ENCODE results near the gene UAP1L1. TPM values are rescaled to one million over a fixed set of nuclear protein-coding genes. Genes with fewer than 3 reads are reported as not detected.
A peak's percentile ranks its signal among the peaks of the same experiment; 100 is the strongest.
"Not testable (repeated sequence)": the region's sequence is repeated elsewhere in the genome, so short reads cannot be mapped to it uniquely, and the experiment has no call there.

The UAP1L1 gene
- total and polyA plus RNA-seq, 5 donors from 2014 or later, result 1.3 to 14.8 (median 2.1) TPM

DNA sequence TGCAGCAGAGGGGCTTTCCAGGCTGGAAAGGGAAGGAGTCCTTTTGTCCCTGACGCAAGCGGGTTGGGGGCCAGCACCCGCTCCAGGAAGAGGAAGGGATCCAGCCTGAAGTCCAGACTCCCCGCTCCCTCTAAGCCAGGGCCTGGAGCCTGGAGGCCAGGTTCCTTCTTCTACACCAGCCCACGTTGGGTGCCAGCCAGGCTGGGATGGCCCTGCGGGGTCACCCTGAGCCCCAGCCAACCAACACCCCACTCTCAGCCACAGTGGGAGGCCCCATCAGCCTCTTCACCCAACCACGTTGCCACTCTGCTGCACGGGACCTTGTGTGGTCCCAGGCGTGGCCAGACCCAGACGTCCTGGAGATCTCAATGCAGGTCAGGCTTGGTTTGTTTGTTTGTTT lies 44.5 kb upstream of the UAP1L1 start:
- Histone ChIP-seq H3K27me3 (ENCODE audit: control insufficient read depth, insufficient read depth, low read length) (no peaks in the 10 kb centered on the region), H3K4me3 (ENCODE audit: low read depth, low read length) (peak overlapping the region; percentile 26), H3K36me3 (ENCODE audit: control insufficient read depth, insufficient read depth, low read length) (no peaks in the 10 kb centered on the region), H3K27ac (ENCODE audit: insufficient read depth, low read length, poor library complexity, severe bottlenecking) (peak overlapping the region; percentile 74), H3K9me3 (ENCODE audit: control insufficient read depth in 2 of 2, low read length in 2 of 2) (no peaks in the 10 kb centered on the region), H3K4me1 (ENCODE audit: control insufficient read depth, insufficient read depth, low read length, poor library complexity, severe bottlenecking) (peaks cover 68% of the 10 kb centered on the region)
- peak overlapping the region in 2 of 3 donors; percentile 62 to 76 for H3K27ac Mint-ChIP-seq
- no peaks in the 10 kb centered on the region for H3K36me3 Mint-ChIP-seq
- no peaks in the 10 kb centered on the region for H3K9me3 Mint-ChIP-seq
- H3K27me3 Mint-ChIP-seq, result no peaks in the 10 kb centered on the region
- DNase-seq, result peak in 1 of 3 donors; percentile 27
- no peak for ATAC-seq (ENCODE audit: low read depth in 2 of 2)
- H3K4me3 Mint-ChIP-seq, result peak overlapping the region; percentile 76 to 97 (median 88)
- peaks cover 0 to 52% (median 23%) of the 10 kb centered on the region in 4 donors for H3K4me1 Mint-ChIP-seq

DNA sequence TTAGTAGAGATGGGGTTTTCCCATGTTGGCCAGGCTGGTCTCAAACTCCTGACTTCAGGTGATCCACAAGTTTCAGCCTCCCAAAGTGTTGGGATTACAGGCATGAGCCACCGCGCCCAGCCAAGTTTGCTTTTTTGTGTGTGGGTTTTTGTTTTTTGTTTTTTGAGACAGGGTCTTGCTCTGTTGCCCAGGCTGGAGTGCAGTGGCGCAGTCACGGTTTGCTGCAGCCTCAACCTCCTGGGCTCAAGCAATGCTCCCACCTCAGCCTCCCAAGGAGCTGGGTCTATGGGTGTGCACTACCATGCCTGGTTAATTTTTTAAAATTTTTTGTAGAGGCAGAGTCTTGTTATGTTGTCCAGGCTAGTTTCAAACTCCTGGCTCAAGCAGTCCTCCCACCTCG lies 43.8 kb upstream of the UAP1L1 start:
- Histone ChIP-seq H3K27ac (ENCODE audit: insufficient read depth, low read length, poor library complexity, severe bottlenecking) (peak overlapping the region; percentile 74), H3K4me1 (ENCODE audit: control insufficient read depth, insufficient read depth, low read length, poor library complexity, severe bottlenecking) (peaks cover 67% of the 10 kb centered on the region), H3K4me3 (ENCODE audit: low read depth, low read length) (peak overlapping the region; percentile 35)
- not testable (repeated sequence) for ATAC-seq (ENCODE audit: low read depth in 2 of 2); H3K9me3 ChIP-seq (ENCODE audit: control insufficient read depth in 2 of 2, low read length in 2 of 2); H3K36me3 Mint-ChIP-seq; H3K9me3 Mint-ChIP-seq; DNase-seq; H3K36me3 ChIP-seq (ENCODE audit: control insufficient read depth, insufficient read depth, low read length); H3K27me3 ChIP-seq (ENCODE audit: control insufficient read depth, insufficient read depth, low read length); H3K27me3 Mint-ChIP-seq
- Mint-ChIP-seq H3K4me1 (peaks cover 0 to 52% (median 23%) of the 10 kb centered on the region in 4 donors), H3K4me3 (peak overlapping the region; percentile 76 to 97 (median 88)), H3K27ac (peak overlapping the region; percentile 62 to 83 (median 76))

DNA sequence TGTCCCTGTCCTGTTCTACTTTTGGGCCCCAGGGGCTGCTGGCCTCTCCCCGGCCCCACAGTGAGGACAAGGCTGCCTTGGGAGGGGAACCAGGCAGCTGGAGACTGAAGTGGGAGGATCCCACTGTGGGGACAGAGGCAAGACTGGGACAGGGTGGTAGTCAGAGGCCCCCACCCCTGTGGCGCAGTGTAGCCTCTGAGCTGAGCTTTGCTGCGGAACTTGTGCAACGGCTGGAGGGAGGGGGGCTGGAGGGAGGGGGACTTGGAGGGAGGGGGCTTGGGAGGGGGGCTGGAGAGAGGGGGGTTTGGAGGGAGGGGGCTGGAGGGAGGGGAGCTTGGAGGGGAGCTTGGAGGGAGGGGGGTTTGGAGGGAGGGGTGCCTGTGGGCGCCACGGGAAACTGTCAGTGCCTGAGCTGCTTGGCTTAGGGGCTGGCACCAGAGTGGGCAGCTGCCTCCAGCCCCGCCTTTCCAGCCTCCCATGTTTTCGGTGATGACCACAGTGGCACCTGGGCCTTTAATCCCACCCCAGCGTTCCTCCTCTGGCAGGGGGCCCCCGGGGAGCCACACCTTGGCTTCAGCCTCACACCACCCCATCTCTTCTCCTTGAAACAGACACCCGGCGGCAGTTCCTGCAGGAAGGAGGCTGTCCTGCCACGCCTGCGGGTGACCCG lies 43.1 kb upstream of the UAP1L1 start:
- Histone ChIP-seq H3K4me3 (ENCODE audit: low read depth, low read length) (no peak overlapping the region), H3K4me1 (ENCODE audit: control insufficient read depth, insufficient read depth, low read length, poor library complexity, severe bottlenecking) (peaks cover 61% of the 10 kb centered on the region), H3K36me3 (ENCODE audit: control insufficient read depth, insufficient read depth, low read length) (no peaks in the 10 kb centered on the region), H3K9me3 (ENCODE audit: control insufficient read depth in 2 of 2, low read length in 2 of 2) (no peaks in the 10 kb centered on the region), H3K27me3 (ENCODE audit: control insufficient read depth, insufficient read depth, low read length) (no peaks in the 10 kb centered on the region), H3K27ac (ENCODE audit: insufficient read depth, low read length, poor library complexity, severe bottlenecking) (peak overlapping the region; percentile 82)
- ATAC-seq (ENCODE audit: low read depth in 2 of 2) (no peak), DNase-seq (no peak)
- Mint-ChIP-seq H3K4me3 (peak overlapping the region; percentile 81 to 97 (median 88)), H3K36me3 (no peaks in the 10 kb centered on the region), H3K4me1 (peaks cover 0 to 45% (median 23%) of the 10 kb centered on the region in 4 donors), H3K9me3 (no peaks in the 10 kb centered on the region), H3K27ac (peak overlapping the region in 1 of 3 donors; percentile 94), H3K27me3 (no peaks in the 10 kb centered on the region)

DNA sequence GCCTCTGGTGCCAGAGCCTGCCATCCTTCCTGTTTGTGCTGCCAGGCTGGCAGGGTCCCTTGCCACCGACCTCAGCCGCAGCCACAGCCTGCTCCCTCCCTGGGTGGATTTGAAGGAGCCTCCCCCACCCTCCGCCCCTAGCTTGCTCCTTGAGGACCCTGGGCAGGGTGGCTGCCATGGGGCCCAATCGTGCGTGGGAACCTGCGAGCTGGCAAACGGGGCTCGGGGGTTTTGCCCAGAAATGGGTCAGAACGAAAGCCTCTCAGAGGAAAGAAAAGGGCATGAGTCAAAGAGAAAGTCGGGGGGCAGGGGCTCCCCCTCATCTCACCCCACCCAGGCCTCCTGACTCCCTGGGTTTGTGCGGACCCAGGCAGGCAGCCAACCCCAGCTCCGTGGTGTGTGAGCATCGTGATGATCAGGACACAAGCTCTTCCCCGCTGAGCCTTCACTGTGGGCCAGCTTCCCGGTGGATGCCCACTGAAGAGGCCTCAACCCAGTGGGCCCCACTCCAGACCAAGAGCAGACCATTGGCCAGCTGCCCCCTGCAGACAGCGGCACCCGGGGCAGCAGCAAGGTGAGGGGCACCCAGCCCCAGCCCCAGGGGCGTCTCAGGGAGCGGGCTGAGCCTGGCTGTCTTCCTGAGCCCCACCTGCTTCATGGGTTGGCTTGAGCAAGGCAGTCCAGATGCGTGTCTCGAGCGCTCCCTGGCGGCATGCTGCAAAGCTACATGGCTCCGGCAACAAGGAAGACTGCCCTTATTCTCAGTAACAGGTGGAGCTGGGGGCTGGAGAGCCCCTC lies 42.4 kb upstream of the UAP1L1 start:
- no peaks in the 10 kb centered on the region for H3K36me3 Mint-ChIP-seq
- H3K4me1 Mint-ChIP-seq, result peaks cover 0 to 38% (median 20%) of the 10 kb centered on the region in 4 donors

DNA sequence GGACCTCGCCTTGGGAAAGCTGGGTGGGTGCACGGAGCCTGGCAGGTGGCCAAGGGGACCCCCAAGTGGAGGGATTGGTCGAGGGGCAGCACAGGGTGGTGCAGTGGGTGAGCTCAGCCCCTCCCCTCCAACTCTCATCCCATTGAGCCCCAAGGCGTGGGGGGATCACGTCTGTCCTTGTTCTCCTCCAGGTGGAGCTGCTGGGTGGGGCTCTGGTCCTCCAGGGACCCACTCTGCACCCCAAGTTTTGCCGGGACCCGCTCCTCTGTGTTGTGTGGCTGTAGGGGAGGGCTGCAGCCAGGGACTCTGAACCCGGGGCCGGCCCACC lies 41.8 kb upstream of the UAP1L1 start:
- Histone ChIP-seq H3K27me3 (ENCODE audit: control insufficient read depth, insufficient read depth, low read length) (no peaks in the 10 kb centered on the region), H3K36me3 (ENCODE audit: control insufficient read depth, insufficient read depth, low read length) (no peaks in the 10 kb centered on the region), H3K4me3 (ENCODE audit: low read depth, low read length) (no peak overlapping the region), H3K27ac (ENCODE audit: insufficient read depth, low read length, poor library complexity, severe bottlenecking) (no peak overlapping the region), H3K9me3 (ENCODE audit: control insufficient read depth in 2 of 2, low read length in 2 of 2) (no peaks in the 10 kb centered on the region), H3K4me1 (ENCODE audit: control insufficient read depth, insufficient read depth, low read length, poor library complexity, severe bottlenecking) (peaks cover 48% of the 10 kb centered on the region)
- DNase-seq (no peak), ATAC-seq (ENCODE audit: low read depth in 2 of 2) (no peak)
- Mint-ChIP-seq H3K36me3 (no peaks in the 10 kb centered on the region), H3K27ac (peak overlapping the region in 2 of 3 donors; percentile 35 to 79), H3K4me1 (peaks cover 0 to 36% (median 19%) of the 10 kb centered on the region in 4 donors), H3K4me3 (peak overlapping the region in 2 of 4 donors; percentile 91 to 94), H3K9me3 (no peaks in the 10 kb centered on the region), H3K27me3 (no peaks in the 10 kb centered on the region)

More for the DNA sequence above, 42.4 kb upstream of the UAP1L1 start:
- peak; percentile 79 to 95 (median 86) for DNase-seq
- peak; percentile 80 to 86 for ATAC-seq (ENCODE audit: low read depth in 2 of 2)
- Histone ChIP-seq H3K27me3 (ENCODE audit: control insufficient read depth, insufficient read depth, low read length) (no peaks in the 10 kb centered on the region), H3K27ac (ENCODE audit: insufficient read depth, low read length, poor library complexity, severe bottlenecking) (peak overlapping the region; percentile 82), H3K9me3 (ENCODE audit: control insufficient read depth in 2 of 2, low read length in 2 of 2) (no peaks in the 10 kb centered on the region), H3K4me1 (ENCODE audit: control insufficient read depth, insufficient read depth, low read length, poor library complexity, severe bottlenecking) (peaks cover 53% of the 10 kb centered on the region), H3K4me3 (ENCODE audit: low read depth, low read length) (peak overlapping the region; percentile 37), H3K36me3 (ENCODE audit: control insufficient read depth, insufficient read depth, low read length) (no peaks in the 10 kb centered on the region)
- Mint-ChIP-seq H3K4me3 (peak overlapping the region; percentile 78 to 94 (median 86)), H3K27ac (peak overlapping the region in 2 of 3 donors; percentile 35 to 94), H3K27me3 (no peaks in the 10 kb centered on the region), H3K9me3 (no peaks in the 10 kb centered on the region)

DNA sequence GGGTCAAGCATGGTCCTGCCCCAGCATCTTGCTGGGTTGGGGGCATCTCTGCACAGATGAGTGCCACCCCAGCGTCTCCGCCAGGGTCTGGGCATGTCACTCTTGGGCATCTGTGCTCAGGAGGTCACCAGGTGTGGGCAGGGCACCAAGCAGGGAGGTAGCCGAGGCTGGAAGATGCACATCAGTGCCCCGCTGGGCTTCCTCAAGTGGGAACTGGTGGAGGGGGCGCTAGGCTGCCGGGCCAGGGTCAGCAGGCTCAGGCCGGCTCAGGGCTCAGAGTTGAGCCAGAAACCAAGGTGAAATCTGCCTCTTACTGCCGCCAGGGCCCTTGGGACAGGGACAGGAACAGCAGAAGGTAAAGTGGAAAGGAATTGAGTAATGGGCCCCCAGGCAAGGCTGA lies 41.4 kb upstream of the UAP1L1 start:
- H3K27me3 ChIP-seq (ENCODE audit: control insufficient read depth, insufficient read depth, low read length), result no peaks in the 10 kb centered on the region
- Mint-ChIP-seq H3K4me3 (no peak overlapping the region), H3K9me3 (no peaks in the 10 kb centered on the region), H3K27me3 (no peaks in the 10 kb centered on the region), H3K27ac (no peak overlapping the region), H3K4me1 (peaks cover 0 to 31% (median 16%) of the 10 kb centered on the region in 4 donors), H3K36me3 (no peaks in the 10 kb centered on the region)
- no peak overlapping the region for H3K4me3 ChIP-seq (ENCODE audit: low read depth, low read length)
- H3K4me1 ChIP-seq (ENCODE audit: control insufficient read depth, insufficient read depth, low read length, poor library complexity, severe bottlenecking), result peaks cover 43% of the 10 kb centered on the region
- no peak for DNase-seq
- no peaks in the 10 kb centered on the region for H3K9me3 ChIP-seq (ENCODE audit: control insufficient read depth in 2 of 2, low read length in 2 of 2)
- ATAC-seq (ENCODE audit: low read depth in 2 of 2), result no peak
- H3K27ac ChIP-seq (ENCODE audit: insufficient read depth, low read length, poor library complexity, severe bottlenecking), result no peak overlapping the region
- H3K36me3 ChIP-seq (ENCODE audit: control insufficient read depth, insufficient read depth, low read length), result no peaks in the 10 kb centered on the region

DNA sequence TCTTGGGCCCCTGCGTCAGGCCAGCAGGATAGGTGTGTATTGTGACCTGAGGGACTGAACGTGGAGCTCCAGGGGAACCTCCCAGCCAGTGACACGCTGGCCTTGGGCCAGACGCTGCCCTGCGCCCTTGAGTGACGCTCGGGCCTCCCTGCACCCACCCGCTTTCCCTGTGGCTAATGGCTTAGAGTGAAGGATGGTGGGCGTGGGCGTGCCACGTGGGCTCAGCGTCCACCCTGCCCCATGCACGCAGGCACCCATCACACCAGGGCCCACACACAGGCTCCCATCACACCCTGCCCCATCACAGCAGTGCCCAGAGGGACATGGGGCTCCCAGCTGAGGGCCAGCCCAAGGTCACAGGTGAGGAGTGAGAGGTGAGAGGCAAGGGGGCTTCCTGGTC lies 40.3 kb upstream of the UAP1L1 start:
- Histone ChIP-seq H3K27me3 (ENCODE audit: control insufficient read depth, insufficient read depth, low read length) (no peaks in the 10 kb centered on the region), H3K27ac (ENCODE audit: insufficient read depth, low read length, poor library complexity, severe bottlenecking) (no peak overlapping the region), H3K4me3 (ENCODE audit: low read depth, low read length) (no peak overlapping the region), H3K4me1 (ENCODE audit: control insufficient read depth, insufficient read depth, low read length, poor library complexity, severe bottlenecking) (peaks cover 32% of the 10 kb centered on the region), H3K36me3 (ENCODE audit: control insufficient read depth, insufficient read depth, low read length) (no peaks in the 10 kb centered on the region), H3K9me3 (ENCODE audit: control insufficient read depth in 2 of 2, low read length in 2 of 2) (no peaks in the 10 kb centered on the region)
- Mint-ChIP-seq H3K4me1 (peaks cover 0 to 25% (median 13%) of the 10 kb centered on the region in 4 donors), H3K27me3 (no peaks in the 10 kb centered on the region), H3K4me3 (no peak overlapping the region), H3K27ac (no peak overlapping the region), H3K36me3 (no peaks in the 10 kb centered on the region), H3K9me3 (no peaks in the 10 kb centered on the region)
- DNase-seq (no peak), ATAC-seq (ENCODE audit: low read depth in 2 of 2) (no peak)
